D721Med (cell line): ENCODE measurements around the gene REV3L.
"Not testable (repeated sequence)": the region's sequence is repeated elsewhere in the genome, so short reads cannot be mapped to it uniquely, and the experiment has no call there.

ENCODE experiments used
- DNase-seq: peaks from one replicate; pipeline ENCODE4 v3.0.0; 2011; ENCODE audit warnings: low spot score; ENCODE audit not compliant: insufficient read length
- FAIRE-seq: peaks from 2 replicates; lab custom pipeline; 2011; peaks lifted over from hg19 to GRCh38; lab: Jason Lieb, UNC
- CTCF ChIP-seq: IDR thresholded peaks from 2 replicates; pipeline ENCODE4 v1.5.1; 2012; ENCODE audit warnings: mild to moderate bottlenecking, control low read depth; ENCODE audit not compliant: insufficient read depth; ENCODE audit errors: missing control alignments

REV3L gene

GRCh38 chr6:111337829-111338236 lies 145.2 kb downstream of the REV3L start:
- no peak for FAIRE-seq
- no peak for TF ChIP-seq CTCF
- no peak for DNase-seq

GRCh38 chr6:111329882-111330633 lies 153.0 kb downstream of the REV3L start:
- DNase-seq = no peak
- no peak for FAIRE-seq
- no peak for TF ChIP-seq CTCF

- no peak for FAIRE-seq
- DNase-seq = no peak
- TF ChIP-seq CTCF = no peak
Observed at GRCh38 chr6:111326563-111326962, 156.5 kb downstream of the REV3L start.

- DNase-seq (no peak), FAIRE-seq (no peak)
- no peak for TF ChIP-seq CTCF
Observed at GRCh38 chr6:111322145-111322544, 160.9 kb downstream of the REV3L start.

- not testable (repeated sequence) for DNase-seq, FAIRE-seq
Observed at GRCh38 chr6:111307950-111308349, 175.1 kb downstream of the REV3L start.

GRCh38 chr6:111307275-111307858 lies 175.7 kb downstream of the REV3L start:
- no peak for TF ChIP-seq CTCF
- DNase-seq = no peak
- FAIRE-seq = no peak

GRCh38 chr6:111306104-111306888 lies 176.7 kb downstream of the REV3L start:
- DNase-seq = no peak
- FAIRE-seq = no peak
- no peak for TF ChIP-seq CTCF
